AG09319 (cell line): ENCODE measurements around the gene FBP1.

ENCODE experiments used
- DNase-seq: peaks from one replicate; pipeline ENCODE4 v3.0.0-alpha.2; 2010; ENCODE audit warnings: low read depth; ENCODE audit errors: extremely low read depth
- TF ChIP-seq, protein P1 (sequence below): IDR thresholded peaks from 2 replicates; pipeline ENCODE4 v1.5.1; 2011; ENCODE audit warnings: low read depth, mild to moderate bottlenecking, inconsistent platforms, low read length, moderate library complexity

FBP1 gene

DNA sequence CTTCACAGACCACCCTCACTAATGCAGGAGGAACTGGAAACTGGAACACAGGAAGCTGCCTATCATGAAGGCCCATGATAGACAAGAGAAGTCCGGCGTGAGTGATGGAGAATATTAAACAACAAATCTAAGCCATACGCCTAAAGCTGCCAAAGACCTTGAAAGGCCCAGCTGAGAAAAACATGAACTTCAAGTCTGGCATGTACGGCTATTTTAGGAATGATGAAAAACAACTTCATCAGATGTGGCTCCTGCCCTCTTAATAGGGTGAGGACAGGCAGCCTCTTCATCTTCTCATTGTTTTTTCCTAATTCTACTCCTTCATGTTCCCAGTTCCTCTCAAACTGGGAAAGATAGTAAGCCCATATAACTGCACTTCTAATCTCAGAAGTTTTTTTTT lies 20.3 kb downstream of the FBP1 start:
- TF ChIP-seq, protein P1, sequence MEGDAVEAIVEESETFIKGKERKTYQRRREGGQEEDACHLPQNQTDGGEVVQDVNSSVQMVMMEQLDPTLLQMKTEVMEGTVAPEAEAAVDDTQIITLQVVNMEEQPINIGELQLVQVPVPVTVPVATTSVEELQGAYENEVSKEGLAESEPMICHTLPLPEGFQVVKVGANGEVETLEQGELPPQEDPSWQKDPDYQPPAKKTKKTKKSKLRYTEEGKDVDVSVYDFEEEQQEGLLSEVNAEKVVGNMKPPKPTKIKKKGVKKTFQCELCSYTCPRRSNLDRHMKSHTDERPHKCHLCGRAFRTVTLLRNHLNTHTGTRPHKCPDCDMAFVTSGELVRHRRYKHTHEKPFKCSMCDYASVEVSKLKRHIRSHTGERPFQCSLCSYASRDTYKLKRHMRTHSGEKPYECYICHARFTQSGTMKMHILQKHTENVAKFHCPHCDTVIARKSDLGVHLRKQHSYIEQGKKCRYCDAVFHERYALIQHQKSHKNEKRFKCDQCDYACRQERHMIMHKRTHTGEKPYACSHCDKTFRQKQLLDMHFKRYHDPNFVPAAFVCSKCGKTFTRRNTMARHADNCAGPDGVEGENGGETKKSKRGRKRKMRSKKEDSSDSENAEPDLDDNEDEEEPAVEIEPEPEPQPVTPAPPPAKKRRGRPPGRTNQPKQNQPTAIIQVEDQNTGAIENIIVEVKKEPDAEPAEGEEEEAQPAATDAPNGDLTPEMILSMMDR = no peak
- DNase-seq = no peak

DNA sequence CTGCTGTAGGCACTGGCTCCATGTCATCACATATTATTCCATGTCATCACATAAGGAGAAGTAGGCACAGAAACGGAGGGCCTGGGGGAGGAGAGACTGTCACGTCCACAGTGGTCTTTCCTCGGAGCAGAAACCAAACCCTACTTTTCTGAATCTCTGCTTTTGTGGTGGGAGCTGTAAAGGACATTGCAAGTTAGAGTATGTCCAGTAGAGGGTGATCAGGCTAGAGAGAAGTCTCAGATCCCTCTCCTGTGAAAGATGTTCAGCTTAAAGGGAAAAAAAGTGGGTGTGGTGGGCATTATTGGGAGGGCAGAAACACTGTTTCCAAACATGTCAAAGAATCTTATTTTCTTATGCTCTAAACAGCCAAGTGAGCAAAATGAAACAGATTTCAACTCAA lies 26.3 kb downstream of the FBP1 start:
- no peak for DNase-seq
- TF ChIP-seq, protein P1 = no peak

DNA sequence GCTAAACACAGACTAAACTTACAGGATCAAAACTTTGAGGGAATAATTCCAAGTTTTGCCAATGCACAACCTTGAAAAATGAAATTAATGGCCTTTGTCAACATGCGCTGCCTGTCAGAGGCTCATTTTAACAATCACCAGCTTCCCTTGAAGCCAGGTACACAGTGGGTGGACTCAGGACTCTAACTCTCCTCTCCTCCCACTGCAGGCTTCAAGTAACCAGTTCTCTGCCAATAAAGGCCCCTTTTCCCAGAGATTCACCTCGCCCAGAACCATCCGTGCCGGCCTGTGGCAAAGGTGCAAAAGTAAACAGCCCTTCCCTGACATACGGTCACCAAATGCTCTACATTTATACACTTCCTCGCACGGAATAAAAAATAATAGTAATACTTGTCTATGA lies 27.2 kb downstream of the FBP1 start:
- TF ChIP-seq, protein P1 = no peak
- DNase-seq = no peak

DNA sequence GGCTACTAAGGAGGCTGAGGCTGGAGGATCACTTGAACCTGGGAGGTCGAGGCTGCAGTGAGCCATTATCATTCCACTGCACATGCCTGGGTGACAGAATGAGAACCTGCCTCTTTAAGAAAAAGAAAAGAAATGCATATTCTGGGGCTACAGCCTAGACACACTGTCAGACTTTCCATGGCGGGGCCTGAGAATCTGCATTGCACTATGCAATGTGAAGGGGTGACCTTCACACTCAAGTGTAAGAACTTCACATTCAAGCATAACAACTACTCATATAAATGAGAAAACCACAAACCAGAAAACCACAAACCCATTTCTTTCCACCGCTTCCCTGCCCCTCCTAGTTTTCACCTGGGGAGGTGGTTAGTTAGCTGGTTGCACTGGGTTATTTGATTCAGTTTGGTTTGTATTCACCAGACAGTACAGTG lies 27.7 kb downstream of the FBP1 start:
- DNase-seq = no peak
- TF ChIP-seq, protein P1 = no peak

DNA sequence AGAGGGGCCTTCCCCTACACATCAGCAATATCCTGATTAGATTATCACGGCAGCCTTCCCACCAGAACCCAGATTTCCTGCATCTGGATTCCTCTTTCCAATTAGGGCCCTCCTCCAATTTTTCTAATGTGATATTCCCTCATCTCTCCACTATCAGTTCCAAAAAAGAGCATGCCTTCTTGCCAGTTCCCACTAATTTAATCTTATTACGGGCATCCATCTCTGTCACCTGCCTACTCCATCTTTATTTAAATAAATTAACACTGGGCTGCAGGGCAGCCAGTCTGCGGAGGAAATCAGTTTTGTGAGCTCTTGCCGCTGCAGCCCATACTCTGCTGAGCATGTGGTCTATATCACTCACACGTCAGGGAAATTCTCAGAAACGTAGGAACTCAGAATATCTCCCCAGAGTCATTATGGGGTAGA lies 29.1 kb downstream of the FBP1 start:
- DNase-seq = no peak
- TF ChIP-seq, protein P1 = no peak

DNA sequence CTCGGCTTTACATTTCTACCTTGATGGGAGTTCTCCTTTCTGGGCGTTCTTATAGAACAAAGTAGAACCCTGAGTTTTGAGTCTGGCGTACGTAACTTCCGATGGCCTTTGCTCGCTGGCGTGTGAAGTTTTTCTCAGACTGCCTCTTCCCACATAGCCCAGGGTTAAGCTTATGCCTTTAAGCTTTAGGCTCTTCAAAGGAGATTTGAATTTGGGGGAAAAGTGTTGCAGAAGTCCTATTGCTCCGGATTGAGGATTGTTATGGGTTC lies 32.0 kb downstream of the FBP1 start:
- DNase-seq = no peak
- TF ChIP-seq, protein P1 = no peak

DNA sequence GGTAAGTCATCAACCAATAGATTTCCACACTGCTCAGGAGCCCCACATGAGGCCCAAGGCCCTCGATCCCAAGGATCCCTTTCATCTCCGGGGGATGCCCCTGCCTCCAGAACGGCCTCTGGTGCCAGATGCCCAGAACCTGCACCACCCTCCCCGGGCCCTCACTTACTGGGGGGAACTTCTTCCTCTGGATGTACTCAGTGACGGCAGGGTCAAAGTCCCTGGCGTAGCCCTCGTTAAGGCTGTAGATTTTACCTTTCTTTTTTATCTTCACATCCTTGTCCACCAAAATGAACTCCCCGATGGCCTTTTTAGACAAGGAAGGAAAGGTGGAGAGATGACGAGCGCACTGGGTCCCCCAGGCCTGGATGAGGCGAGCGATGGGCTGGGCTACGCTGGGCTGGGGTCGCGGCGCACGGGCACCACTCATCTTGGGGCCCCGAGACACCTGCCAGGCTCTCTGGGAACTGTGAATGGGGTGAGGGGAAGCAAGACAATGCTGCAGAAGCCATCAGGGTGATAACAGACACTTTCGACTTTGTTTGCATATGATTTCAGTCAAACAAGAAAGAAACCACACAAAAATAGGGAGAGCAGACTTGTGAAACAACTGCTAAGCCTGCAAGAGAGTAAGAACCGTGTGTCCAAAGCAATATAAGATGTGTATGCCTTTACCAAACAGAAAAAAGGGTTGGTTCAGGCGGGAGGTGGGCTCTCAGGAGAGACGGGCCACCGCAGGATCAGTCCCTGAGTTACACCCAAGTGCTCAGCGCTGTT lies 32.5 kb downstream of the FBP1 start:
- TF ChIP-seq, protein P1 = no peak
- DNase-seq = no peak
